Testis (tissue), 2 donors: ENCODE measurements around the gene YIPF3.

Experiments
- POLR2A ChIP-seq: fragments of 450-650 bp; IDR thresholded peaks from one replicate; pipeline ENCODE4 v1.6.1; 2017; ENCODE audit warnings: antibody characterized with exemption, mild to moderate bottlenecking, moderate library complexity
- TF ChIP-seq, protein P1 (sequence below), 3 experiments: fragments of 450-650 bp in 2 of 3; fragments of 200-600 bp in 1 of 3; sonication (generic) in 1 of 3; IDR thresholded peaks; one replicate each; pipeline ENCODE4 v1.5.1; 2016 to 2019; ENCODE audit warnings: antibody characterized with exemption in 3 of 3, mild to moderate bottlenecking in 2 of 3, moderate library complexity in 1 of 3

DNA sequence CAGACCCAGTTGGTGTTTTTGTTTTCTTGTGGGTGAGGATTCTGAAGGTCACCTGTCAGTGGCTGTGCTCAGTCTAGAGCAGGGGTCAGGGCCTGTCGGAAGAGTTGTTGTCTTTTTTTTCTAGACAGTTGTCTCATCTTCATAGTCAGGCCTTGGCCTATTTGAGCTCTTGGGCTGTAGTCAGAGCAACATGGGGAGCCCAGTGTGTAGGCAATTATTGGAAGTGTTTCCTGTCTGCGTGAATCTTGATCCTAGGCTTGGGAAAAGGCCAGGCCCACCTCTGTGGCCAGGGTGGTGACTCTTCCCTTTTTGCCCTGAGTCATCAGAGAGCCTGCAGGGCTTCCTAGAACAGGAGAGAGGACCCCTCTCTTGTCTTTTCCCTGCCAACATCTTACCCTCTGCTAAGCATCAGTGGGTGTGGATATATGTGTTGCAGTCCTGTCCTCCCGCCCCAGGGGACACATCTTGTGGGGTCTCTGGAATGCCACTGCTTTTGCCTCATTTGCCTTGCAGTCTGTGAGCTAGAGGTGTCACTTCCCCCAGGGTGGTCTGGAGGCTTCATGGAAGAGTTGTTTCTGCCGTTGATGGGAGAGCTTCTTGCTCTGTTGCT, 28.0 kb downstream of the YIPF3 start:
- TF ChIP-seq, protein P1, sequence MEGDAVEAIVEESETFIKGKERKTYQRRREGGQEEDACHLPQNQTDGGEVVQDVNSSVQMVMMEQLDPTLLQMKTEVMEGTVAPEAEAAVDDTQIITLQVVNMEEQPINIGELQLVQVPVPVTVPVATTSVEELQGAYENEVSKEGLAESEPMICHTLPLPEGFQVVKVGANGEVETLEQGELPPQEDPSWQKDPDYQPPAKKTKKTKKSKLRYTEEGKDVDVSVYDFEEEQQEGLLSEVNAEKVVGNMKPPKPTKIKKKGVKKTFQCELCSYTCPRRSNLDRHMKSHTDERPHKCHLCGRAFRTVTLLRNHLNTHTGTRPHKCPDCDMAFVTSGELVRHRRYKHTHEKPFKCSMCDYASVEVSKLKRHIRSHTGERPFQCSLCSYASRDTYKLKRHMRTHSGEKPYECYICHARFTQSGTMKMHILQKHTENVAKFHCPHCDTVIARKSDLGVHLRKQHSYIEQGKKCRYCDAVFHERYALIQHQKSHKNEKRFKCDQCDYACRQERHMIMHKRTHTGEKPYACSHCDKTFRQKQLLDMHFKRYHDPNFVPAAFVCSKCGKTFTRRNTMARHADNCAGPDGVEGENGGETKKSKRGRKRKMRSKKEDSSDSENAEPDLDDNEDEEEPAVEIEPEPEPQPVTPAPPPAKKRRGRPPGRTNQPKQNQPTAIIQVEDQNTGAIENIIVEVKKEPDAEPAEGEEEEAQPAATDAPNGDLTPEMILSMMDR (IDR thresholded peaks at IDR 0.05) = no peak
- TF ChIP-seq POLR2A = no peak
